Effector memory CD4-positive, alpha-beta T cell (primary cell): ENCODE results near the gene ARRB1.

Experiments
- DNase-seq, 3 donors: peaks; one replicate each; pipeline ENCODE4 v3.0.0-alpha.2; 2020
- H3K27ac ChIP-seq: 2 replicates; pipeline ENCODE4 v1.7.0; 2013; ENCODE audit warnings: mild to moderate bottlenecking, low read length, moderate library complexity; ENCODE audit not compliant: insufficient read depth, poor library complexity, severe bottlenecking
- H3K27me3 ChIP-seq: replicated peaks from 2 replicates; pipeline ENCODE4 v1.7.0; 2013; ENCODE audit warnings: mild to moderate bottlenecking, low read length; ENCODE audit not compliant: insufficient read depth, control insufficient read depth, poor library complexity, severe bottlenecking
- H3K36me3 ChIP-seq: 2 replicates; pipeline ENCODE4 v1.7.0; 2013; ENCODE audit warnings: mild to moderate bottlenecking, low read length, moderate library complexity; ENCODE audit not compliant: control insufficient read depth, insufficient read depth
- H3K4me1 ChIP-seq: 2 replicates; pipeline ENCODE4 v1.7.0; 2013; ENCODE audit warnings: low read length, mild to moderate bottlenecking; ENCODE audit not compliant: control insufficient read depth, insufficient read depth, poor library complexity, severe bottlenecking
- H3K4me3 ChIP-seq: 2 replicates; pipeline ENCODE4 v1.7.0; 2013; ENCODE audit warnings: low read length, low read depth, mild to moderate bottlenecking; ENCODE audit not compliant: insufficient read depth, poor library complexity, severe bottlenecking
- H3K9me3 ChIP-seq: 2 replicates; pipeline ENCODE4 v1.7.0; 2013; ENCODE audit warnings: mild to moderate bottlenecking, low read length, moderate library complexity; ENCODE audit not compliant: control insufficient read depth

ARRB1 gene

DNA sequence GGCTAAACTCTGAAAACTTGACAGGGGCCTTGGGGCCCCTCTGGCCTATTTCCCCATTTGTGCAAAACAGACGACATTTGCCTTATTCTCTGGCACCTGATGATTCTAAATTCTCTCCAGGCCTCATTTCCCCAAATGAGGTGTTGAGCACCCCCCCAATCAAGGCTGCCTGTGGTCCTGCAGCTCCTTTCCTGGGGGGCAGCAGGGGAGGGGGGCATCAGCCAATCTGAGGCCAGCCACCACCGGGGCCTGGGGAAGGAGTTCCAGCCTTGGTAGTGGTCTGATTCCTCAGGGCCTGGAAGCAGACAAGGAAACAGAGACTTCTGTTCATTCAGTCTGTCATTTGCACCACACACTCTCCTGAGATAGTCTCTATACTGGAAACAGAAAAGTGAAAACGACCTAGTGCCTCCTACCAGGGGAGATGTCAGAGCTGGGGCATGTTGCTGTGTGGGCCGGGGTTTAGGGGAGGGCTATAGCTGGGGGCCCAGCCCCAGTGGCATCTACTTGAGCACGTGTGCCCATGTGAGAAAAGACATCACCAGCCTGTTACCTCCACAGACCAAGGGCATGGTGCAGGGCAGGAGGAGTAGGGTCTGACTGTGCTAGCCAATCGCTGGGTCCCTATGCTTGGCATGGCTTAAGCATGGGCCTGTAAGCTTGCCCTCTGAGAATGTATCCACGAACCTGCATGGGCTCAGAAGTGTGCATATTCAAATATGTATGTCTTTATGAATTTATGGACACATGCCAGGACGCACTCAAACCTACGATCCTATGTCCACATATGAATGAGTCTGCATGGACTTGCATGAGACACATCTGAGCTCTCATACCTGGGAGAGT lies 112.6 kb downstream of the ARRB1 start:
- H3K27me3 ChIP-seq, result peaks cover 16% of the 10 kb centered on the region
- H3K27ac ChIP-seq, result no peak overlapping the region
- H3K9me3 ChIP-seq, result no peaks in the 10 kb centered on the region
- H3K36me3 ChIP-seq, result no peaks in the 10 kb centered on the region
- DNase-seq, result no peak
- H3K4me3 ChIP-seq, result no peak overlapping the region
- H3K4me1 ChIP-seq, result peaks cover 7% of the 10 kb centered on the region

DNA sequence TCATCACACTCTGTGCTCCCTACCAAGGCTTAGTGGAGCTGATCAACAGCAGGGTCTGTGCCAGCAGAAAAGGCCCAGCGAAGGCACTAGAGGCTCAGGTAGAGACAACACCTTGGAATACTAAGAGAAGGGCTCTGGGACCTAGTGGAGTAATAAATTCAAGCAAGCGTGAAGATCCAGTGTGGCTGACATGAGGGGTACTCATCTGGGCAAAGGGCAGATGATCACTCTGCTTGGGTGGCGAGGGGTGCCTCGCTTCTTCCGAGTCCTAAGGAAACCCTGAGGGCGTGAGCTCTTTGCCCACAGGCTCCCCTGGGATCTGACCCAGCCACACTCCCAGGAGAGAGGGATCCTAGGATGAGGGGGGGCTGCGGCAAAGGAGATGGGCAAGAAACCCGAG lies 114.4 kb downstream of the ARRB1 start:
- Histone ChIP-seq H3K9me3 (no peaks in the 10 kb centered on the region), H3K27ac (no peak overlapping the region), H3K4me1 (peaks cover 7% of the 10 kb centered on the region), H3K36me3 (no peaks in the 10 kb centered on the region), H3K27me3 (peaks cover 10% of the 10 kb centered on the region), H3K4me3 (no peak overlapping the region)
- DNase-seq, result no peak

DNA sequence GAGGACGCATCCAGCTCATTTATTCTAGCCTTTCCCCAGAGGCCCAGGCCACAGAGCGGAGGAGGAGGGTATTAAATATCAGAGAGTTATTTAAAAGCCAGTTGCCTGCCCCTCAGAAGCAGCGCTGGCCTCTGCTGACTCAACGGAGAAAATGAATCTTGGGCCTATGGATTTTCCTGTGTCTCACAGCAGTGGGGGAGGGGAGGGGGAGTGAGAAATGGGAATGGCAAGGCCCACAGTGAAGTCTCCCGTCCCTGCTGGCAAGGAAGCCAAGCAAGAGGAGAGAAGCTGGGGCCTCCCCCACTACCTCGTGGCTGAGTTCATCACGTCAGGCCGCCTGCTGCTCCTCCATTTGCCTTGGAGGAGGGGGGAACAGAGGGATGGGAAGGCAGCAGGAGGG lies 115.4 kb downstream of the ARRB1 start:
- H3K9me3 ChIP-seq, result no peaks in the 10 kb centered on the region
- no peak overlapping the region for H3K27ac ChIP-seq
- H3K27me3 ChIP-seq, result peaks cover 10% of the 10 kb centered on the region
- H3K4me1 ChIP-seq, result peaks cover 7% of the 10 kb centered on the region
- H3K36me3 ChIP-seq, result no peaks in the 10 kb centered on the region
- DNase-seq, result no peak
- H3K4me3 ChIP-seq, result no peak overlapping the region

DNA sequence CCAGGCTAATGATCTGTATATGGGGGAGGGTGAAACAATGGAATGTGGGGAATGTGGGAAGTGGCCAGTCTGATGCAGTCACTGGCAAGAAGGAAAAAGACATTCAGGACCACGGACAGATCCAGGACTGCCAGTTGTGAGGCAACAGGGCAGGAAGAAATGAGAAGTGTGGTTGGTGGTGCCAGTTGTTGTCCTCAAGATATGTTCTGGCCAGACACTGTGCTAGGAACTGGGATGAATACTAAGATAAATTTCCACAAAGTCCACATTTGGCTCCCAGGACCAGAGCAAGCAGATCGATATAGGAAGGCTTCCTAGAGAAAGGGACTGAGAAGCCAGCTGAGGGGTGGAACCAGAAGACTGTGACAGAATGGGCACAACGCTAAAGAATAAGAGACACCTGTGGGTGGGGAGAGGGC lies 117.7 kb downstream of the ARRB1 start:
- Histone ChIP-seq H3K27ac (no peak overlapping the region), H3K36me3 (no peaks in the 10 kb centered on the region), H3K4me3 (no peak overlapping the region), H3K4me1 (no peaks in the 10 kb centered on the region), H3K9me3 (no peaks in the 10 kb centered on the region), H3K27me3 (peaks cover 6% of the 10 kb centered on the region)
- DNase-seq, result no peak

DNA sequence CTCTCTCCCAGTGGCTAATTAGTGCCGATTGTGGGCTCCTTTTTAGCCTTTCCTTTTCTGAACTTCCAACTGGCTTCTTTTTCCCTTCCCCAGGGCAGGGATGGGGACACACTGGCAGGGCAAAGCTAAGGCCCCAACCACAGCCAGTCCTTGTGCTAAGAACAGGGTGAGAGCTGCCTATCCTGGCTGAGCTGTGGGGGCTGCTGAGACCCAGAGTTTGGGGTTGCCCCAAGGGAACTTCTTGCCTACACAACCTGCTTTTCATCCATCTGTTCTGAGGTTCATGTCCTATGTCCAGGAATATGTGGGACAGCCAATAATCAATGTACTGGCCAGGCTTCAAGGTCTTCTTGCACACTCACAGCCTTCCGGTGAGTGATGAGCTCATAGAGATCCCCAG lies 120.8 kb downstream of the ARRB1 start:
- no peak for DNase-seq
- Histone ChIP-seq H3K4me1 (no peaks in the 10 kb centered on the region), H3K36me3 (no peaks in the 10 kb centered on the region), H3K27me3 (peaks cover 6% of the 10 kb centered on the region), H3K9me3 (no peaks in the 10 kb centered on the region), H3K4me3 (no peak overlapping the region), H3K27ac (no peak overlapping the region)

DNA sequence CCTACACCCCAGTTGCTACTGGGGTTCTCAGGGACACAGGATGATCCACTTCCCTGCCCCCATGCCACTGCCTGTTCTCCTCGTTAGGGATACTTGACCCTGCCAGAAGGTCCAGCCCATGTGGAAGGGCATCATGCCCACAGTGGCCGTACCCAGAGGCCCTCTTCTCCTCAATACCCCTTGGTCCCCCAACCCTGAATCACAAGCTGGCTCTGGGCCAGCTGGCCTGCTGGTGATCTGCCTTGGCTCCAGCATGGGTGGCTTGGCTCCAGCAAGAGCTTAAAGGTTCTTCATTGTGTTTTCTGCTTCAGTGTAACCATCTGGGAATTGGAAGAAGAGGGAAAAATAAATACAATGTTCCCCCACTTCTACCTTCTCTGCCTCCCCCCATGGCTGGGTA lies 122.0 kb downstream of the ARRB1 start:
- no peak for DNase-seq
- Histone ChIP-seq H3K9me3 (no peaks in the 10 kb centered on the region), H3K27me3 (peaks cover 6% of the 10 kb centered on the region), H3K4me1 (no peaks in the 10 kb centered on the region), H3K27ac (no peak overlapping the region), H3K36me3 (no peaks in the 10 kb centered on the region), H3K4me3 (no peak overlapping the region)

DNA sequence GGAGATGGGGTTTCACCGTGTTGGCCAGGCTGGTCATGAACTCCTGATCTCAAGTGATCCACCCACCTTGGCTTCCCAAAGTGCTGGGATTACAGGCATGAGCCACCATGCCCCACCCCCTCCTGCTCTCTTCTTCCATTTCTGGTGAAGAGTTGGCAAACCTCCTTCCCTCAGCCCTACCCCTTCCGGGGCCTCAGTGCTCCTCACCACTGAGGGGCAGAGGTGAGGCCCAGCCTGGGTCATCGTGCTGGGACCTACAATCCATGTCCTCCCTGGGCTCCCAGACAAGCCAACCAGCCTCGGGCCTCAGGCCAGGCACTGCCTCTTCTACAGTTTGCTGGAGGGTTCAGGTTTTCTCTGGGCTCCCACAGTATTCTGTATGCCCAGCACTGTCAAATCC lies 125.7 kb downstream of the ARRB1 start:
- Histone ChIP-seq H3K27me3 (peaks cover 6% of the 10 kb centered on the region), H3K4me1 (no peaks in the 10 kb centered on the region)

DNA sequence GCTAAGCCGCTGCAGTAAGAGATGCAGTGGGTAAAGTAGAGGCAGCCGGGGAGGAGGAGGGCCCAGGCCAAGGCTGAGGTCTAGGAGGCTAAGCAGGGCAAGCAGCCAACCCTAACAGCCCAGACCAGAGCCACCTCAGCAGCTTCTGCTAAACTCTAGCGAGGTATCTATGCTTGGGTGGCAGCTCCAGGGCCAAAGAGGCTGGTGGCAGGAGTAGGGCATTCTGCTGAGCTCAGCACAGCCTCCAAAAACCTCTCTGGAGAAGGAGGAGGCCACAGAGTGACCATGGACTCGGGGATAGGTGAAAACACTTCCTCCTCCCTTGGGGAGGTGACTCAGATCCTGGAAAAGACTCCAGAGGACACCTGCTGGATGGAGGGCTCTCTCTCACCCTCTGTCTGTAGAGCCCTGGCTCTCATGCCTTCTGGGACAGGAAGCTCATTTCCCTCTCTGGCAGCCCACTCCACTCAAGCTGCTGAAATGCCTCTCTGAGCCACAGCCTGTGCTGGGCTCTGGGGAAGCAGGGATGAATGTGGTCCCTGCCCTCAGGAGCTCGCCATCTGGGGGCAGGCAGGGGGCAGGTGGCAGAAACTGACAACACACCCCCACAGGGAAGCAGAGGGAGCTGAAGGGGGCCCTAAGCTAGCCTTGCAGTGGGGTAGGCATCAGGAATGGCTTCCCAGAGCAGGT lies 127.4 kb downstream of the ARRB1 start:
- Histone ChIP-seq H3K4me3 (no peak overlapping the region), H3K27ac (no peak overlapping the region), H3K36me3 (no peaks in the 10 kb centered on the region), H3K27me3 (no peaks in the 10 kb centered on the region), H3K9me3 (no peaks in the 10 kb centered on the region), H3K4me1 (no peaks in the 10 kb centered on the region)
- no peak for DNase-seq

More for the DNA sequence above, 125.7 kb downstream of the ARRB1 start:
- no peaks in the 10 kb centered on the region for H3K9me3 ChIP-seq
- no peaks in the 10 kb centered on the region for H3K36me3 ChIP-seq
- DNase-seq, result no peak
- no peak overlapping the region for H3K27ac ChIP-seq
- H3K4me3 ChIP-seq, result no peak overlapping the region

DNA sequence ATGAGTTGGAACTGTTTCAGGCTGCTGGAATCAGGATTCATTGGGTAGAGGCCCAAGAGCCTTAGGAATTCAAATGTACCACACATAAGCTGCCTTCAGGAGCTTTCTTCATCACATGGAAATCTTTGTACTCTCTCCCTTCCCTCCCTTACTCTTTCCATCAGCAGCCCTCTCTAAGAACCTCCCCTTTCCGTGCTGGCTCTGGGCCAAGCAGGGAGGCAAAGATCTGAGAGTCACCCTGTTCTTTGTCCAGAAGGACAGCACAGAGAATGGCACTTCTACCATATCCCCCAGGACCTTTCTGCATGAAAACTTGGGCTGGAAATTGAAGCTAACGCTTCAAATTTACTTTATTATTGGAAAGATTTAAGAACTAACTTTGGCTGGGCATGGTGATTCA lies 131.6 kb downstream of the ARRB1 start:
- no peaks in the 10 kb centered on the region for H3K36me3 ChIP-seq
- no peaks in the 10 kb centered on the region for H3K4me1 ChIP-seq
- no peaks in the 10 kb centered on the region for H3K9me3 ChIP-seq
- H3K27me3 ChIP-seq, result no peaks in the 10 kb centered on the region
- no peak for DNase-seq
- no peak overlapping the region for H3K4me3 ChIP-seq
- H3K27ac ChIP-seq, result no peak overlapping the region

DNA sequence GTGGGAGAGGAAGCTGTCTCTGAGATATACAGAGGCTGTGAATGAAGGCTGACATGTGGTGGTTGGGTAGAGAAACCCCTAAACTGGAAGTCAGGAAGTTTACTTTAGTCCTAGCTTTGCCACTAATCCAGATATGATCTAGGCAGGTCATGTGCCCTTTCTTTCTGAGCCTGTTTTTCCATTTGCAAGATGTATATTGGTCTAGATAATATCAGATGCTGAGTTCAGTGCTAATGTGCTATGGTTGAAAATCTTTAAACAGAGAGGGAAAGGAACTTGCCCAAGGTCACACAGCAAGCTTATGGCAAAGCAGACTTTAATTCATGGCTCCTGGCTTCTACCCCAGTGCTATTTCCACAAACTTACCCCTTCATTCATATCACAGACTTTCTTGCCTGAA lies 136.6 kb downstream of the ARRB1 start:
- Histone ChIP-seq H3K36me3 (no peaks in the 10 kb centered on the region), H3K27ac (no peak overlapping the region), H3K4me1 (no peaks in the 10 kb centered on the region), H3K9me3 (no peaks in the 10 kb centered on the region), H3K27me3 (no peaks in the 10 kb centered on the region), H3K4me3 (no peak overlapping the region)
- no peak for DNase-seq
